K562 (cell line): ENCODE data around the gene LIMK1.

Experiments used
- ATF7 ChIP-seq: fragments of 450-650 bp; IDR thresholded peaks from 2 replicates; pipeline ENCODE4 v1.7.1; 2014; ENCODE audit warnings: mild to moderate bottlenecking, moderate library complexity
- FIP1L1 ChIP-seq: fragments of 200-400 bp; formaldehyde crosslinking; IDR thresholded peaks from 2 replicates; pipeline ENCODE4 v1.6.1; 2018; ENCODE audit warnings: mild to moderate bottlenecking, low read depth, low read length; ENCODE audit not compliant: poor library complexity, severe bottlenecking
- FOXA3 ChIP-seq, 2 experiments: fragments of 450-650 bp in 1 of 2; sonication (generic) in 1 of 2; formaldehyde crosslinking; IDR thresholded peaks in 1 of 2; conservative IDR thresholded peaks in 1 of 2; 2 replicates each; pipeline versions ENCODE4 v1.4.0 to v1.8.0; 2020 to 2022; ENCODE audit warnings: mild to moderate bottlenecking in 2 of 2, missing genetic modification reagents in 1 of 2
- XRCC5 ChIP-seq: fragments of 200-400 bp; formaldehyde crosslinking; IDR thresholded peaks from 2 replicates; pipeline ENCODE4 v1.6.1; 2017; ENCODE audit warnings: low read depth, mild to moderate bottlenecking, low read length
- ZNF274 ChIP-seq: IDR thresholded peaks from 2 replicates; pipeline ENCODE4 v1.6.1; 2011; ENCODE audit warnings: low read depth, mild to moderate bottlenecking, low read length, moderate library complexity, borderline replicate concordance

- TF ChIP-seq FIP1L1 (no peak), FOXA3 (CRISPR knock-in tag; conservative IDR thresholded peaks at IDR 0.05 in 1 of 2, IDR thresholded peaks at IDR 0.05 in 1 of 2) (no peak), ATF7 (no peak), XRCC5 (no peak), ZNF274 (no peak)
These were observed 8.8 kb upstream of the LIMK1 start for GRCh38 chr7:74074770-74075169.
